Hematopoietic multipotent progenitor cell treated with erythropoietin and hydrocortisone succinate and interleukin-3 and kit ligand, for 15 days (in vitro differentiated cells): ENCODE results near the gene LRRC18.

Source experiments
- DNase-seq: peaks from one replicate; pipeline ENCODE4 v3.0.0-alpha.2; 2015; ENCODE audit warnings: low spot score

Gene LRRC18

DNA sequence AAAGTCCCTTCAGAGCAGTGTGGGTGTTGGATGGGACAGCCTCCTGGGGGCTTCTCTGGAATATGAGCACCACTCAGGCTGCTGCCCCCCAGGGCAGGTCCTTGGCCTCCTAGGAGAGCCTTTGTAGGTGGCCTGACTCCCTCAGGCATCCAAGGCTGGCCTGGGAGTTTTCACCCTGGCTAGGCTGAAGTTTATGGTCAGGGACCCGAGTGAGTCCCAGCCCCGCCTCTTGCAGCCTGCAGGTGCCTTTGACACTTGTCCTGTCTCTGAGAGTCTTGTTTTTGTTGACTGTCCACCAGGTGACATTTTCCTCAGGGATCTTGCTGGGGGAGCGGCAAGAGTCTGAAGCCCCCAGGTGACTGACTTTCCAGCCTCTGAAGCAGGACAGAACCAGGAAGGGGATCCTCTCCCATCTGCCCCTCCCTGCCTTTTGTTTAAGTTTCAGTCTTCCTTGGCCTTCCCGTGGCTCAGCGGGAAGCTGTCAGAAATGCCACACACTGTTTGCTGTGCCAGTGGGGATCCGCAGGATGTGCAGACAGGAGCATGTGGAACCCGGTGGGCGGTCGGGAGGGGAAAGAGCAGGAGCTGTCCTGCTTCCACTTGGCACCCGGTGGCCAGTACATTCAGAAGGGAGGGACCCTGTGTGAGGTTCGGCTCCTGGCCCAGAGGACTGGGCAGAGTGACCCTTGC is 59.5 kb downstream of the LRRC18 start:
- DNase-seq: no peak

DNA sequence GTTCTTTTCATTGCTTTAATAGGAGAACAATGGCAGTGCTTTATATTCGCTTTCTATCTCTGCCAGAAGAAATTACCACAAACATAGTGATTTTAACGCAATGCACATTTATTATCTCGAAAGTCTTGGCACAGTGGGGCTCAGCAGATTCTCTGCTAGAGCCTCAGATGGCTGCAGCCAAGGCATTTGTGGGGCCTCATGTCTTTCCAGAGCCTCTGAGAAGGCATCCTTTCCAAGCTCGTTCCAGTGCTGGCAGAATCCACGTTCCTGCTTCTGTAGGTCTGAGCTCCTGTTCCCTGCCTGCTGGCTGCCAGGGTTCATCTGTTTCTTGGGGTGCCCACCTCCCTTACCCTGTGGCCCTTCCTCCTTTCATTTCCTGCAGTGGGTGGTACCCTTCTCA is 60.2 kb downstream of the LRRC18 start:
- DNase-seq: no peak

GRCh38 chr10:48878091-48878490 is 61.5 kb downstream of the LRRC18 start:
- DNase-seq: no peak

DNA sequence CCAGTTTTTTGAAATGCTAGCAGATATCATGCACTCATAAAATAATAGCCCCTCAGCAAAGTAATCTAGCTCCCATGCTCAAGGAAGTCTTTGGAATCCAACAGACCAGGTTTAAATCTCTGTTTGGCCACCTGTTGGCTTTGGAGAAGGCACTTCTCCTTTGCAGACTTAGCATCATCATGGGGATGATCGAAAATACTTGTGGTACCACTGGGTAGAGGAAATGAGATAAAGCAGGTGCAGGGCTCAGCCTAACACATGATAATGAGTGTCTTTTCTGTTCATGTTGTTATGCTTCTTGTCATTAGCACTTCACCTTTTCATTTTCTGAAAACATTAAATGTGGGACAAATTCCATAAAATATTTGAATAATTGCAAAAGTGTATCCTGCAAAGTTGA is 67.4 kb downstream of the LRRC18 start:
- DNase-seq: no peak
